Trophoblast cell (in vitro differentiated cells and primary cell): ENCODE measurements around the gene PSD2.

Experiments used
- DNase-seq, 2 donors: peaks; one replicate each; pipeline ENCODE4 v3.0.0-alpha.2; 2016
- H2AFZ ChIP-seq: 2 replicates; pipeline ENCODE4 v1.6.1; 2013; ENCODE audit warnings: low read length, moderate library complexity, mild to moderate bottlenecking; ENCODE audit not compliant: insufficient read depth, poor library complexity
- H2AK5ac ChIP-seq: 2 replicates; pipeline ENCODE4 v1.6.1; 2013; ENCODE audit warnings: mild to moderate bottlenecking, low read length
- H2BK120ac ChIP-seq: 2 replicates; pipeline ENCODE4 v1.6.1; 2013; ENCODE audit warnings: low read length, mild to moderate bottlenecking, moderate library complexity; ENCODE audit not compliant: insufficient read depth, poor library complexity
- H2BK12ac ChIP-seq: 2 replicates; pipeline ENCODE4 v1.6.1; 2013; ENCODE audit warnings: mild to moderate bottlenecking, low read length, moderate library complexity
- H2BK5ac ChIP-seq: 2 replicates; pipeline ENCODE4 v1.6.1; 2013; ENCODE audit warnings: low read length, low read depth, moderate library complexity, mild to moderate bottlenecking; ENCODE audit not compliant: poor library complexity
- H3K14ac ChIP-seq: 2 replicates; pipeline ENCODE4 v1.6.1; 2013; ENCODE audit warnings: mild to moderate bottlenecking, low read length
- H3K18ac ChIP-seq: 2 replicates; pipeline ENCODE4 v1.6.1; 2013; ENCODE audit warnings: mild to moderate bottlenecking, low read length
- H3K23ac ChIP-seq: 2 replicates; pipeline ENCODE4 v1.6.1; 2013; ENCODE audit warnings: low read length
- H3K27ac ChIP-seq: 2 replicates; pipeline ENCODE4 v1.5.1; 2013; ENCODE audit warnings: low read depth, mild to moderate bottlenecking, inconsistent platforms, low read length, moderate library complexity
- H3K27me3 ChIP-seq: 2 replicates; pipeline ENCODE4 v1.6.1; 2013; ENCODE audit warnings: inconsistent platforms, mild to moderate bottlenecking, low read length, moderate library complexity; ENCODE audit not compliant: insufficient read depth
- H3K36me3 ChIP-seq, 2 experiments: 1 replicate in 1 of 2; 2 replicates in 1 of 2; pipeline ENCODE4 v1.6.1; 2013; ENCODE audit warnings: low read length in 2 of 2, mild to moderate bottlenecking in 2 of 2, moderate library complexity in 1 of 2; ENCODE audit not compliant: insufficient read depth in 2 of 2, control insufficient read depth in 1 of 2
- H3K4ac ChIP-seq: 2 replicates; pipeline ENCODE4 v1.6.1; 2013; ENCODE audit warnings: low read depth, mild to moderate bottlenecking, low read length, moderate library complexity
- H3K4me1 ChIP-seq, 2 experiments: 1 replicate in 1 of 2; 2 replicates in 1 of 2; pipeline ENCODE4 v1.6.1; 2013; ENCODE audit warnings: low read length in 2 of 2, mild to moderate bottlenecking in 2 of 2, moderate library complexity in 1 of 2; ENCODE audit not compliant: insufficient read depth in 2 of 2, control insufficient read depth in 1 of 2
- H3K4me2 ChIP-seq: 2 replicates; pipeline ENCODE4 v1.6.1; 2013; ENCODE audit warnings: inconsistent platforms, mild to moderate bottlenecking, low read length, moderate library complexity
- H3K4me3 ChIP-seq: 2 replicates; pipeline ENCODE4 v1.5.1; 2013; ENCODE audit warnings: mild to moderate bottlenecking, low read depth, low read length, inconsistent platforms
- H3K79me1 ChIP-seq: one replicate; pipeline ENCODE4 v1.6.1; 2013; ENCODE audit warnings: low read length
- H3K79me2 ChIP-seq: 2 replicates; pipeline ENCODE4 v1.6.1; 2013; ENCODE audit warnings: low read length, mild to moderate bottlenecking; ENCODE audit not compliant: control insufficient read depth, insufficient read depth, poor library complexity
- H3K9ac ChIP-seq: 2 replicates; pipeline ENCODE4 v1.6.1; 2013; ENCODE audit warnings: mild to moderate bottlenecking, low read length
- H3K9me3 ChIP-seq: 2 replicates; pipeline ENCODE4 v1.6.1; 2013; ENCODE audit warnings: low read depth, mild to moderate bottlenecking, control low read depth, inconsistent platforms, low read length; ENCODE audit not compliant: insufficient read depth
- H4K12ac ChIP-seq: 2 replicates; pipeline ENCODE4 v1.6.1; 2013; ENCODE audit warnings: low read depth, mild to moderate bottlenecking, low read length, moderate library complexity
- H4K8ac ChIP-seq: 2 replicates; pipeline ENCODE4 v1.6.1; 2013; ENCODE audit warnings: low read depth, mild to moderate bottlenecking, low read length, moderate library complexity
- H4K91ac ChIP-seq: one replicate; pipeline ENCODE4 v1.6.1; 2013; ENCODE audit warnings: low read depth, mild to moderate bottlenecking, low read length, moderate library complexity
- WGBS: extraction: QIAGEN DNeasy Blood & Tissue Kit; methylation state at CpG from one replicate; pipeline ENCODE4 v1.1.7; 2013; ENCODE audit warnings: missing lambda C conversion rate; ENCODE audit not compliant: insufficient read length, insufficient coverage; ENCODE audit errors: extremely low coverage; 5-methylcytosine and 5-hydroxymethylcytosine counted together

The PSD2 gene

DNA sequence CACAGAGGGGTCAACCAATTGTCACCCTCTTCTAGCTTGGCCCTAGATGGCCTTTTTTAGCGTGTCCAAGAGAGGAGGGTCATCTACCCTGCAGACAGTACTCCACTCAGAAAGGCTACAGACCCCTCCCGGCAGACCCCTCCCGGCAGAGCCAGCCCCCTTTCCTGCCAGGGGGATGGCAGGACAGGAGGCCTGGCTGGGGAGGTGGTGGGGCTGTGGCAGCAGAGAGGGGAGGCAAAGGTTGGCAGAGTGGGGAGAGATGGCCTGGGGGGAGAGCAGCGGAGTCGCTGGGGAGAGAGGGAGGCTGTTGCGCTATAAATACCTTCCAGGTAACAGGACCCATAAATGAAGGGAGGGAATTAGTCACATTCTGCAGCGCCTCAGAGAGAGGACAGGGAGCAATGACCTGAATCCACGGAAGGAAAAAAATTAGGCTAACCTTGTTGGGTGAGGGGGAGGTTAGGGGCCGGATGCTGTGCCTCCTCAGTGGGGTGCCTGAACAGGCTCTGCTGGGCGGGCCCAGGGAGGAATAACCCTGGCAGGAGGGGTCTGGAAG is 32.9 kb upstream of the PSD2 start:
- Histone ChIP-seq H3K23ac (no peak overlapping the region), H4K12ac (no peak overlapping the region), H2BK12ac (peak overlapping the region; percentile 5), H3K79me1 (peaks cover 3% of the 10 kb centered on the region), H3K4me2 (no peak overlapping the region), H2AFZ (no peak overlapping the region), H3K4ac (no peak overlapping the region), H3K14ac (no peak overlapping the region), H2BK5ac (no peak overlapping the region), H3K27ac (no peak overlapping the region), H4K8ac (no peak overlapping the region), H3K18ac (no peak overlapping the region), H3K27me3 (peaks cover 13% of the 10 kb centered on the region), H3K4me3 (no peak overlapping the region), H3K9ac (no peak overlapping the region), H3K4me1 (peaks cover 20 to 22% of the 10 kb centered on the region in 2 experiments), H3K79me2 (no peaks in the 10 kb centered on the region), H3K36me3 (no peaks in the 10 kb centered on the region), H2AK5ac (no peak overlapping the region), H2BK120ac (no peak overlapping the region), H4K91ac (no peak overlapping the region), H3K9me3 (peaks cover 5% of the 10 kb centered on the region)
- WGBS: no CpG with 5 or more reads among the region's 10 CpGs
- DNase-seq: no peak

DNA sequence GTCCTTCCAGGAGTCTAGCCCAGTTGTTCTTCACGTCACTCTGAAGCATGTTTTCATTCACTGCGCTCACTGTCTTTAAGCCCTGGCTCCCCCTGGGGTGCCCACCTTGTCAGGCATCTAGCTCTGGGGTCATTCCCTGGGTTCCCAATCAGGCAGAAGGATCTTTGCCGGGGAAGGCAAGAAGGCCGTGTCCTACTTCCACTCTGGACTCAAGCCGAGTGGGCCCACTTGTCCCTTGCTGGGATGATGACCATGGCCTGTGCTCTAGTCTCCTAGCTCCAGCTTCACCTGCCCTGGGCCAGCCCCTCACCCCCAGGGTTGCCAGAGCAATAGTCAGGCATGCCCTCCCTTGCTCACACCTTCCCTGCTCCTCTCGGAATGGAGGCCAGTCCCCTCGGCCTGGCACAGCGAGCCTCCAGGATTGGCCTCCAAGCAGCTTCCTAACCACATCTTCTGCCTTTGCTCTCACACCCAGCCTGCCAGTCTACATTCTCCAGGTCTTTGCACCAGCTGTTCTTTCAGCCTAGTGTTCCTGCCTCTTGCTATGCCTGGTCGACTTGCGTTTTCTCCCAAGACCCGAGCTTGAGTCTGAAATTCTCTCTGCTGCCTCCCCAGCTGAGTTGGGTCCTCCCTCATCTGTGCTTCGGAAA is 32.2 kb upstream of the PSD2 start:
- no CpG with 5 or more reads among the region's 12 CpGs for WGBS
- no peak overlapping the region for H4K8ac ChIP-seq
- H3K18ac ChIP-seq: no peak overlapping the region

GRCh38 chr5:139763930-139764791 is 31.4 kb upstream of the PSD2 start:
- Histone ChIP-seq H2BK12ac (no peak overlapping the region), H3K14ac (no peak overlapping the region), H4K12ac (no peak overlapping the region), H3K4me1 (peaks cover 11 to 14% of the 10 kb centered on the region in 2 experiments), H2AK5ac (no peak overlapping the region), H2BK120ac (no peak overlapping the region), H3K4ac (no peak overlapping the region), H3K36me3 (no peaks in the 10 kb centered on the region), H3K9me3 (peaks cover 4% of the 10 kb centered on the region), H4K8ac (no peak overlapping the region), H4K91ac (peak overlapping the region; percentile 21), H3K9ac (no peak overlapping the region), H2BK5ac (no peak overlapping the region), H3K4me3 (no peak overlapping the region), H3K18ac (no peak overlapping the region), H3K27me3 (peaks cover 13% of the 10 kb centered on the region), H3K27ac (no peak overlapping the region), H2AFZ (no peak overlapping the region), H3K23ac (no peak overlapping the region), H3K79me2 (no peaks in the 10 kb centered on the region), H3K4me2 (no peak overlapping the region), H3K79me1 (peaks cover 3% of the 10 kb centered on the region)
- DNase-seq: no peak
- no CpG with 5 or more reads among the region's 45 CpGs for WGBS

More for the DNA sequence above, 32.2 kb upstream of the PSD2 start:
- H2BK12ac ChIP-seq: peak overlapping the region; percentile 27
- H4K12ac ChIP-seq: no peak overlapping the region
- no peak for DNase-seq
- H3K14ac ChIP-seq: peak overlapping the region; percentile 3
- H3K36me3 ChIP-seq: no peaks in the 10 kb centered on the region
- H4K91ac ChIP-seq: peak overlapping the region; percentile 21
- H3K9ac ChIP-seq: no peak overlapping the region
- H3K79me1 ChIP-seq: peaks cover 3% of the 10 kb centered on the region
- H3K4me1 ChIP-seq: peaks cover 15 to 17% of the 10 kb centered on the region in 2 experiments
- H2AFZ ChIP-seq: no peak overlapping the region
- H3K27me3 ChIP-seq: peaks cover 13% of the 10 kb centered on the region
- H3K23ac ChIP-seq: no peak overlapping the region
- no peak overlapping the region for H3K4ac ChIP-seq
- no peak overlapping the region for H3K27ac ChIP-seq
- H2BK5ac ChIP-seq: no peak overlapping the region
- H3K79me2 ChIP-seq: no peaks in the 10 kb centered on the region
- no peak overlapping the region for H2AK5ac ChIP-seq
- no peak overlapping the region for H3K4me2 ChIP-seq
- H3K4me3 ChIP-seq: no peak overlapping the region
- H3K9me3 ChIP-seq: peaks cover 4% of the 10 kb centered on the region
- H2BK120ac ChIP-seq: no peak overlapping the region

GRCh38 chr5:139764886-139765408 is 30.7 kb upstream of the PSD2 start:
- H2BK12ac ChIP-seq: peak overlapping the region; percentile 12

More at GRCh38 chr5:139764886-139765408, 30.7 kb upstream of the PSD2 start:
- Histone ChIP-seq H4K12ac (no peak overlapping the region), H3K36me3 (no peaks in the 10 kb centered on the region), H3K23ac (no peak overlapping the region), H3K9me3 (peaks cover 3% of the 10 kb centered on the region), H2BK5ac (no peak overlapping the region), H2AK5ac (no peak overlapping the region), H3K79me2 (no peaks in the 10 kb centered on the region), H2BK120ac (no peak overlapping the region), H3K4me3 (no peak overlapping the region), H3K4ac (no peak overlapping the region), H3K4me1 (peaks cover 11 to 14% of the 10 kb centered on the region in 2 experiments), H3K18ac (no peak overlapping the region), H4K8ac (no peak overlapping the region), H3K14ac (no peak overlapping the region), H2AFZ (no peak overlapping the region), H3K79me1 (peaks cover 3% of the 10 kb centered on the region), H3K27ac (no peak overlapping the region), H3K9ac (no peak overlapping the region), H4K91ac (peak overlapping the region; percentile 96), H3K4me2 (no peak overlapping the region), H3K27me3 (peaks cover 13% of the 10 kb centered on the region)
- WGBS: no CpG with 5 or more reads among the region's 11 CpGs
- DNase-seq: no peak
